Fibroblast of lung (primary cell): ENCODE measurements around the gene HTR7. TPM values are rescaled to one million over a fixed set of nuclear protein-coding genes. Genes with fewer than 3 reads are reported as not detected.
"Not testable (repeated sequence)": the region's sequence is repeated elsewhere in the genome, so short reads cannot be mapped to it uniquely, and the experiment has no call there.

Experiments used
- DNase-seq, 2 donors: peaks; one replicate each; pipeline versions ENCODE4 v3.0.0 to v3.0.0-alpha.2; 2010; ENCODE audit warnings: low read depth in 2 of 2
- H2AFZ ChIP-seq: 2 replicates; pipeline ENCODE4 v1.5.1; 2012; ENCODE audit warnings: low read length, control low read depth, inconsistent platforms
- H3K27ac ChIP-seq: 2 replicates; pipeline ENCODE4 v1.5.1; 2011; ENCODE audit warnings: low read length, control low read depth; ENCODE audit not compliant: insufficient read depth
- H3K27me3 ChIP-seq: 2 replicates; pipeline ENCODE4 v1.5.1; 2011; ENCODE audit warnings: mild to moderate bottlenecking, low read length; ENCODE audit not compliant: control insufficient read depth, insufficient read depth
- H3K36me3 ChIP-seq: 2 replicates; pipeline ENCODE4 v1.5.1; 2011; ENCODE audit warnings: low read length; ENCODE audit not compliant: control insufficient read depth, insufficient read depth
- H3K4me1 ChIP-seq: 2 replicates; pipeline ENCODE4 v1.5.1; 2011; ENCODE audit warnings: low read length; ENCODE audit not compliant: control insufficient read depth, insufficient read depth; ENCODE audit errors: extremely low read depth
- H3K4me2 ChIP-seq: 2 replicates; pipeline ENCODE4 v1.5.1; 2011; ENCODE audit warnings: low read length, control low read depth; ENCODE audit not compliant: insufficient read depth; ENCODE audit errors: extremely low read depth
- H3K4me3 ChIP-seq, 4 experiments: fragments of 200-600 bp in 1 of 4; sonication (generic) in 1 of 4; replicated peaks in 1 of 4; 2 replicates each; pipeline ENCODE4 v1.5.1; 2011 to 2016; ENCODE audit warnings: low read length in 4 of 4, low read depth in 3 of 4, mild to moderate bottlenecking in 3 of 4, control low read depth in 2 of 4, inconsistent platforms in 1 of 4, mixed read lengths in 1 of 4; ENCODE audit not compliant: insufficient read depth in 1 of 4; ENCODE audit errors: control extremely low read depth in 1 of 4
- H3K79me2 ChIP-seq: 2 replicates; pipeline ENCODE4 v1.5.1; 2012; ENCODE audit warnings: mild to moderate bottlenecking, low read length, inconsistent platforms; ENCODE audit not compliant: control insufficient read depth, insufficient read depth
- H3K9ac ChIP-seq: 2 replicates; pipeline ENCODE4 v1.5.1; 2011; ENCODE audit warnings: mild to moderate bottlenecking, low read length, control low read depth; ENCODE audit not compliant: insufficient read depth
- H3K9me3 ChIP-seq: 2 replicates; pipeline ENCODE4 v1.5.1; 2012; ENCODE audit warnings: low read depth, low read length; ENCODE audit not compliant: control insufficient read depth, insufficient read depth
- H4K20me1 ChIP-seq: 2 replicates; pipeline ENCODE4 v1.5.1; 2011; ENCODE audit warnings: low read length; ENCODE audit not compliant: control insufficient read depth, insufficient read depth; ENCODE audit errors: extremely low read depth
- CTCF ChIP-seq, 2 donors: IDR thresholded peaks in 1 of 2; conservative IDR thresholded peaks in 1 of 2; 1 replicate in 1 of 2; 2 replicates in 1 of 2; pipeline ENCODE4 v1.5.1; 2011 to 2012; ENCODE audit warnings: low read length in 2 of 2, control low read depth in 1 of 2, inconsistent platforms in 1 of 2, low read depth in 1 of 2, mild to moderate bottlenecking in 1 of 2
- EZH2 ChIP-seq: IDR thresholded peaks from 2 replicates; pipeline ENCODE4 v1.5.1; 2012; ENCODE audit warnings: low read length, control low read depth, mild to moderate bottlenecking; ENCODE audit errors: missing control alignments
- polyA plus RNA-seq, 2 donors: library from polyadenylated mRNA; depleted of rRNA in 1 of 2; stranded (reverse) in 1 of 2; unstranded in 1 of 2; fragments of >200 nt; gene quantifications; 2 replicates each; pipeline ENCODE4 v1.2.1, GENCODE V29; 2011 to 2012; ENCODE audit warnings: missing spikeins in 1 of 2
- total RNA-seq: library from RNA; depleted of rRNA; stranded (reverse); fragments of >200 nt; gene quantifications from 2 replicates; pipeline ENCODE4 v1.2.1, GENCODE V29; 2014

HTR7 gene
- total and polyA plus RNA-seq, 2 donors (not counting 1 experiment from before 2014, with no cell fraction given): 0.83 to 1.3 TPM

- no peak overlapping the region for H3K4me2 ChIP-seq
- no peak for TF ChIP-seq CTCF (conservative IDR thresholded peaks at IDR 0.05 in 1 of 2, IDR thresholded peaks at IDR 0.05 in 1 of 2; ENCODE audit: low read depth in 1 of 2, low read length in 2 of 2)
- TF ChIP-seq EZH2: no peak
- no peak overlapping the region for H2AFZ ChIP-seq
- H4K20me1 ChIP-seq: no peaks in the 10 kb centered on the region
- H3K79me2 ChIP-seq: no peaks in the 10 kb centered on the region
- H3K4me3 ChIP-seq: no peak overlapping the region
- peak in 1 of 2 donors; percentile 82 for DNase-seq
- H3K27ac ChIP-seq: no peak overlapping the region
- no peaks in the 10 kb centered on the region for H3K36me3 ChIP-seq
- H3K4me1 ChIP-seq: no peaks in the 10 kb centered on the region
- no peaks in the 10 kb centered on the region for H3K27me3 ChIP-seq
- H3K9me3 ChIP-seq: no peaks in the 10 kb centered on the region
- no peak overlapping the region for H3K9ac ChIP-seq
Measured at GRCh38 chr10:90834326-90834725, 23.5 kb downstream of the HTR7 start.

GRCh38 chr10:90832111-90832510, 25.7 kb downstream of the HTR7 start:
- Histone ChIP-seq H3K9ac (no peak overlapping the region), H3K4me3 (no peak overlapping the region)

GRCh38 chr10:90822508-90822907, 35.3 kb downstream of the HTR7 start:
- Histone ChIP-seq H3K27me3 (no peaks in the 10 kb centered on the region), H3K9me3 (no peaks in the 10 kb centered on the region), H3K27ac (no peak overlapping the region), H3K9ac (no peak overlapping the region), H3K4me2 (no peak overlapping the region), H4K20me1 (no peaks in the 10 kb centered on the region), H3K36me3 (no peaks in the 10 kb centered on the region), H3K79me2 (no peaks in the 10 kb centered on the region), H2AFZ (no peak overlapping the region), H3K4me3 (no peak overlapping the region), H3K4me1 (no peaks in the 10 kb centered on the region)
- TF ChIP-seq CTCF (conservative IDR thresholded peaks at IDR 0.05 in 1 of 2, IDR thresholded peaks at IDR 0.05 in 1 of 2; ENCODE audit: low read depth in 1 of 2, low read length in 2 of 2) (no peak), EZH2 (no peak)
- no peak for DNase-seq

More at GRCh38 chr10:90832111-90832510, 25.7 kb downstream of the HTR7 start:
- Histone ChIP-seq H3K79me2 (no peaks in the 10 kb centered on the region), H3K27ac (no peak overlapping the region), H4K20me1 (no peaks in the 10 kb centered on the region), H2AFZ (no peak overlapping the region), H3K27me3 (no peaks in the 10 kb centered on the region), H3K4me2 (no peak overlapping the region), H3K4me1 (no peaks in the 10 kb centered on the region), H3K36me3 (no peaks in the 10 kb centered on the region), H3K9me3 (no peaks in the 10 kb centered on the region)
- DNase-seq: no peak
- TF ChIP-seq EZH2 (no peak), CTCF (conservative IDR thresholded peaks at IDR 0.05 in 1 of 2, IDR thresholded peaks at IDR 0.05 in 1 of 2; ENCODE audit: low read depth in 1 of 2, low read length in 2 of 2) (no peak)

GRCh38 chr10:90821864-90822263, 36.0 kb downstream of the HTR7 start:
- not testable (repeated sequence) for H4K20me1 ChIP-seq, H3K4me2 ChIP-seq, H3K79me2 ChIP-seq, H3K4me1 ChIP-seq, H3K9ac ChIP-seq, H3K4me3 ChIP-seq, H2AFZ ChIP-seq, H3K27ac ChIP-seq, H3K27me3 ChIP-seq, DNase-seq, H3K9me3 ChIP-seq, H3K36me3 ChIP-seq
